GM21786 (cell line): ENCODE measurements around the gene ITGA6.

Experiments used
- ATAC-seq: cut with Tn5 transposase; IDR thresholded peaks from one replicate; pipeline ENCODE4 v1.9.1; 2021; ENCODE audit not compliant: unreplicated experiment

Gene ITGA6

DNA sequence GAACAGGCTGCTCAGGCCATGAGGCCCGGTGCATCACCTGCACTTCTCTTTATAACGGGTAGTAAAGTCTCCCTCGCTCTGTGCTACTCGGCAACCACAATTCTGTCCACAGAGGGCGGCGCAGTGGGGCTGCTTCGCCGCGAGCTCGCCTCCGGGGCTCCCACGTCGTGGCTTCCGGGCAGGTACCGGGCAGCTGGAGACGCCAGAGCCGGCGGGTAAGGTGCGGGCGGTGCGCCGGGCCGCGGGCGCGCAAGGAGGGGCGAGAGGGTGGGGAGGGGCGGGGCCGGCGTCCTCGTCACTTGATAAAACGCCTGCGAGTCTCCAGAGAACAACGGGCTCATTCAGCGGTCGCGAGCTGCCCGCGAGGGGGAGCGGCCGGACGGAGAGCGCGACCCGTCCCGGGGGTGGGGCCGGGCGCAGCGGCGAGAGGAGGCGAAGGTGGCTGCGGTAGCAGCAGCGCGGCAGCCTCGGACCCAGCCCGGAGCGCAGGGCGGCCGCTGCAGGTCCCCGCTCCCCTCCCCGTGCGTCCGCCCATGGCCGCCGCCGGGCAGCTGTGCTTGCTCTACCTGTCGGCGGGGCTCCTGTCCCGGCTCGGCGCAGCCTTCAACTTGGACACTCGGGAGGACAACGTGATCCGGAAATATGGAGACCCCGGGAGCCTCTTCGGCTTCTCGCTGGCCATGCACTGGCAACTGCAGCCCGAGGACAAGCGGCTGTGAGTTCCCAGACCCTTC is at the start of gene ITGA6:
Gene ITGA6 (plus strand): TSS at position 331 of the 734 bp plus-strand sequence.
- no peak for ATAC-seq

DNA sequence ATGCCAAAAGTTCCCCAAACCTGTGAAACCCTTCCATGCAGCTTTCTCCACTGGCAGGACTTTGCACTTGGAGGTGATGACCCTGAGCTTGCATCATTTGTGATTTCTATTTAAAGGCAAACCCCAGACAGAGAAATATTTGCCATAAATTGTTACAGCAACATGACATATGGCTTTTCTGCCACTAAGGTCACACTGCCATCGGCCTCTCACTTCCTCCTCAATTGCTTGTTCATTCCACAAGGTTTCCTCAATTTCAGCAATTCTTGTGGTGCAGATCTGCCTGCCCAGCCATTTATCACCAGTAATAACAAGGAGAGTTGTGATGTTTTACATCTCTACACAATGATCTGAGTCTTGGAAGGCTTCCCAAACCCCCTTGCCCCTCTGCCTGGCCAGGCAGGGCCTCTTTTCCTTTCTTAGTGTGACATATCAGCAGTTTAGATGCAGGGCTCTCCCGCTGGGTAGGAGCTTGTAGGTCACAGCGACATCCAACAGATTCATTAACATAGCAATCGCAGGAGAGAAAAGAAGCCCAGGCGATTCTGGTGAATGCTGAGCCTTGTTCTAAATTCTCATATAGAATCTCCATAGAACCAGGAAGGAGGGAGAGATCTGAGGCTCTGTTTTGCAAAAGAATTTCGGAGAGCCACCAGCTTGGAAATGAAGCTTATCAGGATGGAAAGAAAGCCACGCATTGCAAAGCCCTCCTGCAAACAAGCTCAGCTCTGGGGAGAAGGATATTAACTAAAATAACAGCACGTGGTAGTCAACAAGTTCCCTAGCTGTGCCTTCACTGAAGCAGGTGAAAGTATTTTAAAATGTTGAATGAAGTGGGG is 46.7 kb upstream of the ITGA6 start:
- ATAC-seq, result no peak

DNA sequence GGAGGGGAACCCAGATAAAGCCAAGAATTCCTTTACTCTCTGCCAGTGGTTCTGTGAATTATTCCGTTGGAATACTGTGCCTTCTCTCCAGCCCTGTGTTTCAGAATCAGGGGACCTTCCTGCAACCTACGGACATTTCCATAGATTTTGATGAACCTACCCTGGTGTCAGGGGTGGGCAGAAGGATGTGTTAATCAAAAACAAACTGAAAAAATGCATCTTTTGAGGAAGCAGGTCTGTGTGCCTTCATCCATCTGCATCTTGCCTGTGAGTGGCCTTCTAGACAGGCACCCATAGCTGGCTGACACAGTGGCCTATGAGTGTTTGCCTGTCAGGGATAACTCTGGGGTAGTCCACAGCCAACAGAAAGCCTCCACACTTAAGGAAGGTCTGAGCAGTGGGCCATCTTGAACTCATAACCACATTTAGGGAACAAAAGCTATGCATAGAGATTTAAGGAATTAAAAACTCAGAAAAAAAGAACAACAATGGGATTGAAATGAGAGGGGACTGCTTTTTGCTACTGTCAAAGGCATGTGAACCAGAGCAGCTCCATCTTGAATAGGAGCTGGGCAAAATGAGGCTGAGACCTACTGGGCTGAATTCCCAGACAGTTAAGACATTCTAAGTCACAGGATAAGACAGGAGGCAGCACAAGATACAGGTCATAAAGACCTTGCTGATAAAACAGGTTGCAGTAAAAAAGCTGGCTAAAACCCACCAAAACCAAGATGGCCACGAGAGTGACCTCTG is 45.9 kb upstream of the ITGA6 start:
- ATAC-seq, result no peak

DNA sequence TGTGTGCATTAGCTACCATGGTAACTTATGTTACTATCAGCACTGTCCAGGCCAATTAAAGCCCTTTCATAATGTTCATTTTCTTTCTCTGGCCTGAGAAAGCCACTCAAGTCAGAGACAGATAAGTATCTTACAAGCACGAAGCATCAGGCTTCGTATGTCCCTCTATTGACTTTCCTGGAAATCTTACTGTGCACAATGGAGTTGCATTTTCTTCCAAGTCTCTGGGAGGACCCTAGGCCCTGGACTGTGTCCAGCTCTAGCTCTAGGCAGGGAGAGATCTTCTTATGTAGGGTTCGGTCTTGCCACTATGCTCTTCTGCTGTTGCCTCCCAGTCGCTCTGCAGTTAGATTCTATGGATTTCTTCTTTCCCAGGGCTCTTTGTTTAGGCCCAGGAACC is 40.0 kb upstream of the ITGA6 start:
- ATAC-seq, result no peak

DNA sequence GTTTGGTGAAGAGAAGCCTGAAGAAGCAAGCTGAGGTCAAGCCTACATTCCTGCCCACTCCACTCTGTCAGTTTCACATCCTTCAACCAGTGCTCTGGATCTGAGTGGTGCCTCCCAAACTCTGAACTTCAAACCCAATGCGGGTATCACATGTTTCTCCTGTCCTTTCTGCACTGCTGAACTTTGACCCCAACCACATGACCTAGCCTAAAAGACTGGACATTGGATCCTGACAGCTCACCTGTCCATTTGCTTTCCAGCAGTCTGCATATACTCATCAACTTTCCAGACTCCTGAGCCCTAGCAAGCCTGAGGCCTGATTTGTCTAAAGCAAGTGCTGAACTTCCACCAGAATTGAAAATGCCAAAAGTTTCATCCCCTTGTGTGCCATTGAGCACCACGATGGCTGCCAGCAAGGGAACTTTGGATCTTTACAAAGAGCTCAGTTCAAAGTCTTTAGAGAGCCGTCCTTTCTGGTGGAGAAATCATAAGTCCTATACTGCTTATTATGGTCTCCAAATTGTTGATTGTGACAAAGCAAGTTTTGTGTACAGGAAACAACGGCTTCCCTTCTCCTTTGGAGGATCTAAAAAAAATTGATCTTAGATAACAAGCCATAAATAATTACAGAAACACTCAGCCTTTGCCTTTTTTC is 37.6 kb upstream of the ITGA6 start:
- no peak for ATAC-seq

DNA sequence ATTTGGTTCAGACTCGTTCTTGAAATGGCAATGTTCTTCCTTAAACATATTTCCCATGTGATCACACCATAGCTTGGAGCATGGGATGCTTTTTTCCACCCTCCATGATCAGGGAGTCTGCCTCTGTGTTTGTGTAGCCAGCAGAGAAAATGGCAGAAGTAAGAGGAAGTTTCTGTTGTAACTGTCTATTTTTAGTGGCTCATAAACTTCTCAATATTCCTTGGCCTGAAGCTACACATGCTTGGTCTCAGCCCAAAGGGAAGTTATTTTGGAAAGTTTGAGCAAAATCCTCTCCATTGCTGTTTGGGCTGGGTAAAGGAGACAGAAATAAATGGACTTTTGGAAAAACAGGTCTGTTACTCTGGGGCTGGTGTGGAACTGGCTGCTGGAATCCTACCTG is 33.4 kb upstream of the ITGA6 start:
- no peak for ATAC-seq

DNA sequence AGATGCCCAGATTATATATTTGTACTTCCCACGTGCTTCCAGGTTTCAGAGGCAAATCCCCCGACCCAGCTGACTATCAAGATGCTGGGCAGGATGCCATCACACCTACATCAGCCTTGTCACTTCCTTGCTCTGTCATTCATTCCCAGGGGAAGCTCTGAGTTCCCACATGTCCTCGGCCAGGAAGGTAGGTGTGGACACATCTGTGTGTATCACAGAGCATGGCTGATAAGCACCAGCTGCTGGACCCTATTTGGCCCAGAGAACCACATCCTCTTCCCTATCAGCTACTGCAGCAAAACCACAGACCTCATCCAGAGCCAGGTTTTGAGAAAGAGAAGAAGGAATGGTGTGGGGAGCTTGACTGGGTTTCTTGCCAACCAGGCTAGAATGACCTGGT is 31.9 kb upstream of the ITGA6 start:
- no peak for ATAC-seq

DNA sequence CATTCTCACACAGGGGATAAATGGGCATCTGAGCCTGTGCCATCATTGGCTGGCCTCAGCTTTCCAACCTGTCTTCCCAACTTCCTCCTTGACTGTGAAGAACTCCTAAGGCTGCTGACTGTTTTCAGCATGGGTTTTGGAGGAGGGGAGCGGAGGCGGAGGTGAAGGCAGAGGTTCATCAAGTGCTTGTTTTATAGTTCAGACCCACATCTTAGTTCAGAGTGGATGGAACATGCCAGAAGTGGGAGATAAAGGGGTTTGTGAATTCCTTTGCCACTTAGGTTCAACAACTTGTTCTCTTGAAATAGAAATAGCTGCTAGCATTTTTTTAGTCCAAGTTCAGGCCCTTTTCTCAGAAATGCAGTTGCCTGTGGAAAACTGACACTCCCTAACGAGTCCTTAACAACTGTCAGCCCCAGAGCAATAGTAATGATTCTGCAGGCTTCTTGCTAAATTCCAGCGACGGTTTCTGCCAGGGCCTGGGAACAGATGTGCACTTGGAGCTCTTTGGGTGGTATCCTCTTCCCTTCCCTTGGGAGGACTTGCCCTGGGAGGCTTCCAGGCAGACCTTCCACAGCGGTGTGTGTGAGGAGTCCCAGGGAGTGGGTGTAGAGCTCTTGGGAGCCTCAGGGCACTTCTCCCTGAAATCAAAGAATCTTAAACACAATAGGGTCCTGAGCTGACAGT is 30.1 kb upstream of the ITGA6 start:
- no peak for ATAC-seq

DNA sequence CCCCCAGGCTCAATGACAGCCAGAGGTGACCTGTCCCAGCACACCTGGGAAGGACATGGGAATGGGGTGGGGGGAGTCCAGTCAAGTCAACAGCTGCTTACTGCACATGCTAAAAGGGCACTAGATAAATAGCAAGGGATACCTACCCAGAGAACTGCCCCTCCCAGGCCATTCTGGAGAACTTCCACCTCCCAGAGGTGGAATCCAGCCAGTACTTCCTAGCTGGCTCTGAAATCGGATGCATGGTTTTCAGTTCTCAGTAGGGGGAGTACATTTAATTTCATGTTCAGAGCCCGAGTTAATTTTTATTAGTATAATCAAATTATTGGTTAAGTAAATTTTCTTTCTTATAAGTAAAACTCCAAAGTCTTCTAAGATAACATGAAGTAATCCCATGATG is 28.9 kb upstream of the ITGA6 start:
- no peak for ATAC-seq

DNA sequence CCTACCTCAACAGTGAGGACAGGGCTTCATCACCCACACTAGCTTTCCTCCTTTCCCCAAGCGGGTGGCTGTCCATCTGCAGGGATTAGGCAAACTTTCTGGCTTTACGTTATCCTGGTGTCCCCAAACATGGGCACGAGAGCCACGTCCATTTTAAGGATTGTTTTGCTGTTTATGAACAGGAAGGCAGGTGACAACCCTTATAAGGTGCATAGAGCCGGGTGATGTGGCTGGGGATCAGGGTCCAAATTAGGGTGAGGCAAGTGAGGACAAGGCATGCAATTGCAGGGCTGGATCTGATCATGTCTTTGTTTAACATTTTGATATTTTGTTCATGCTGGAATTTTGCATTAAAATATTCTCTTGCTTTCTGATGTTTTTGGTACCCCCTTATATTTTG is 27.6 kb upstream of the ITGA6 start:
- no peak for ATAC-seq

DNA sequence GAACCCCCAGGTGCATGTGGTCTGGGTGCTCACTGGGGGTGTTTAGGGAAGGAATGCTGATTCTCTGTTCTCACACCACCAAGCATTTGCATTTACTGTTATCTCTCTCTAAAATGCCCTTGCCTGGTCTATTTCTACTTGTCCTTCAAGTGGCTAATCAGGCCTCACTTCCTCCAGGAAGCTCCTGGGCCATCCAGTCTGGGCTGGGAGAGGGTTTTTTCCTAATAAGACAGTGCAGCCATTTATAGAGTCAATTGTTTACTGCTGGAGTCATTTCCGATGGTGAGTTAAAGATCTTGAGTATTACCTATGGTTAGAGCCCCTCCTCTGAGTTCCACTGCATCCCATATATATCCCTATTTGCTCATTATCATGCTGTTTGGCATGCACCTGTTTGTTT is 25.2 kb upstream of the ITGA6 start:
- ATAC-seq, result no peak

DNA sequence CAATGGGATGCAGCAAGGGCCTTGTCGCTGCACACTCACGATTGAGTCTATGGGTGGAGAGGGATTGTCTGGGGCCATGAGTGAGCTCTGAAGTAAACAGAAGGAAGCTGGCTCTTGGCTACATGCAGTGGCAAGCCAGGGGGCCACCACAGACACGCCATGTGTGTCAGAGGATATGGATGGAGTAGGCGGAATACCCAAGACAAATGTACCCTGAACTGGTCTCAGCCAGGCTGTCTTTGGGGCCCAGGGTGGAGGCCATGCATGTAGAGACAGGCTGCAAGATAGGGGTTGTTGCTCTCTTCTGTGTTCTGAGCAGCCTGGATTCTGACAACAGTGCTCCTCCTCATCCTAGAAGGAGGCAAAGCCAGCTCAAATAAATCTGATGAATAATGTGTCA is 24.0 kb upstream of the ITGA6 start:
- no peak for ATAC-seq

DNA sequence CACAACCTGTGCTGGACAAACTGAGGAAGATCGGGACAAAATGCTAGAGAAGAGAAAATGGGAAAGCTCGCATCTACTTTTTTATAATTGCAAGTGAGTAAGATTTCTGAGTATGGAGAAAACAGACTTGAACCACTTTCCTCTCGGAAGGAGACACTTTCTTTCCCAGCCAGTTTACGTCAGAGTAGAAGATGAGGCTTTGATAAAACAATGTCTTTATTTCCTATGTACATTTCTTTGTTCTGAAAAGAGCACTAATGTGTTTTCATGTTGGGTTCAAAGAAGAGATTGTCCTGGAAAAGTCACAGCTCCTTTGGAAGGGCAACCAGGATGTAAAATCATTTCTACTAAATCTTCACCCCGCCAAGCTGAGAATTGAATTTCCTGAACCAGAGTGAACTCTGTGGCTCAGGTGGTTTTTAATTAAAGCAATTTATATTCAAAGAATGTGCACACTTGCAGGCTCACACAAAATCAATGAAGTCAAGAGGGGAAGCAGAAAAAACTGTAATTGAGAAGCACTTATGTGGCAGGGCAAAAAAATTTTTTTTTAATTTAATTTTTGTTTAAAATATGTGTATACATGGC is 23.4 kb upstream of the ITGA6 start:
- ATAC-seq, result no peak

DNA sequence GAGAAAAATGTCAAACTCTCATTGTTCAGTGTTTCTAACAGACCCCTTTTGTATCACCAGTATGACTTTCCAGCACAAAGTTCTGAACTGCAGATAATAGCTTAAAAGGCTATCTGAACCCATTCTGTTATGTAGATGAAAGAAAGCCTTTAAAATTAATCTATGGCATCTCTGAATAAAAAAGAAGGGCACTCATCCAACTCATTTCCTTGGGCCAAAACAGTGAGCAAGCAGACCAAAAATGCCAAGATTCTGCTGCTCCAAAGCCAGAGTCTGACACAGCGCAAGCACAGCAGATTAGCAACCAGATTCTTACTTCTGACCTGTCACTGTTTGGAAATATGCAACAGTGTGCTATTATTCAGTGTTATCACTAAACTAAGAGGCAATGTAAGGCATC is 22.6 kb upstream of the ITGA6 start:
- ATAC-seq, result no peak

DNA sequence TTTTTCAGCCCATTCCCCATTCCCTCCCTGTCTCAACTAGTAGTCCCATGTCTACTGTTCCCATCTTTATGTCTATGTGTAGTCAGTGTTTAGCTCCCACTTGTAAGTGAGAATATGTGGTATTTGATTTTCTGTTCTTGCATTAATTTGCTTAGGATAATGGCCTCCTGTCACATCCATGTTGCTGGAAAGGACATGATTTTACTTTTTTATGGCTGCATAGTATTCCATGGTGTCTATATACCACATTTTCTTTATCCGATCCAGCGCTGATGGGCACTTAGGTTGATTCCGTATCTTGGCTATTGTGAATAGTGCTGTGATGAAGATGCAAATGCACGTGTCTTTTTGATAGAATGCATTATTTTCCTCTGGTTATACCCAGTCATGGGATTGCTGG is 21.7 kb upstream of the ITGA6 start:
- ATAC-seq, result no peak

DNA sequence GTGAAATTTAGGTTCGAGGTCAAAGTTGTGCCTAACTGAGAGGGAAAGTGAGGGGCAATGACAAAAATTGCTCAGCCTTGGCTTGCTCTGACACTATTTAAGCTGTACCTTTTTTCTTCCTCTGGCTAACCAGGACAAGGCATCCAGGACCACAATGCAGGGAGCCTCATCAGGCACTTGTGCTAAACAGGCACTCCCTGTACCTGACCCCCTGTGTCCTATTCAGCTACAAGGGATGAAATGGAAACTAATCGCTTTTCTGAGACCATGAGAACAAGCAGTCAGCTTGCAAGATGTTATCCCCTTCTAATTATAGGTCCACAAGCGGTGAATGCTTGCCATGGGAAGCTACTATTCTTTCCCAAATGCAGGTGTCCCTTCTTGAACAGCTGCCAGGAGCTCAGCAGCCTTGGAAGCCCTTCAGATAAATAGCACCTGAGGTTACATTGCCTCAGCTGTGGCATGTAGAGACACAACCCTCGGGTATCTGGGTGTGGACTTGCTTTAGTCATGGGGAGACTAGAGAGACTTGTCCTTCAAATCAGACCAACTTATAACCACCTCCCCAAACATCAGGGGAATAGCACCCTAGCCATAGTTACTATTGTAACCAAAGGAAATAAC is 19.1 kb upstream of the ITGA6 start:
- no peak for ATAC-seq

DNA sequence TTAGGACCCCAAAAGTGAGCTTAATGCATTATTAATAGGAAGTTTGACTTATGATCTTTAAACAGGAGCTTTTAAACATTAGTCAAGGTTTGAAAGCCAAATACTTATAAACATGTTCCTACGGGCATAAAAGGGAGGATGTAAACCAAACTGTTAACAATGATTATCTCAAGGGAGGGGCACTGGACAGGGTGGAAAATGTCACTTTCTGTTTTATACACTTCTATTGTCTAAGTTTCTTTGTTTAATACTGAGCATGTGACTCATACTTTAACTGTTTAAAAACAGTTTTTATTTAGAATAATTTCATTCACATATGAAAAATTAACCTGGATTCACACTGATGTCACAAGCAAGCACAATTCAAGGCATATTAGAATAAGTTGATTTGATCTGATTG is 18.3 kb upstream of the ITGA6 start:
- no peak for ATAC-seq

DNA sequence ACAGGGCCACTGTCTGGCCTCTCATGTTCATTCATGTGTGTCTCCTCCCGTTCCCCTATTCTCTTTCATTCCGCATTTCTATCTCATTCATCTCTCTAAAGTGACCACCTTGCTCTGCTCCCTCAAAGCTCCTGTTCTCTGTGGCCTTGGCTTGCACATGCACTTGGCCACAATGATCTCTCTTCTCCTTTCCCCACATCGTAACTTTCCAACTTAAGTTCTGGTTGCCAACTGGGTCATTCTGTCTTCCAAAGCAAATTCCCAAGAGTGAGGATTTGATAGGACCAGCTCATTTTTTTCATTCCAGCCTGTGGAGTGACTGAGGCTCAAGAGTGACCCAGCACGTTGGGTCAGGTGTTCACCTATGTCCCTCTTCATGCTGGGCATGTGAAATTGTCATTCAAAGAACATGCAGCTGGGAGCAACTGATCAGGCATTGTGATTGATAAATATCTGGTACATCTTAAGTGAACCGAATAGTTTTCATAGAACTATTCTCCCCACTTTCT is 14.3 kb upstream of the ITGA6 start:
- no peak for ATAC-seq

DNA sequence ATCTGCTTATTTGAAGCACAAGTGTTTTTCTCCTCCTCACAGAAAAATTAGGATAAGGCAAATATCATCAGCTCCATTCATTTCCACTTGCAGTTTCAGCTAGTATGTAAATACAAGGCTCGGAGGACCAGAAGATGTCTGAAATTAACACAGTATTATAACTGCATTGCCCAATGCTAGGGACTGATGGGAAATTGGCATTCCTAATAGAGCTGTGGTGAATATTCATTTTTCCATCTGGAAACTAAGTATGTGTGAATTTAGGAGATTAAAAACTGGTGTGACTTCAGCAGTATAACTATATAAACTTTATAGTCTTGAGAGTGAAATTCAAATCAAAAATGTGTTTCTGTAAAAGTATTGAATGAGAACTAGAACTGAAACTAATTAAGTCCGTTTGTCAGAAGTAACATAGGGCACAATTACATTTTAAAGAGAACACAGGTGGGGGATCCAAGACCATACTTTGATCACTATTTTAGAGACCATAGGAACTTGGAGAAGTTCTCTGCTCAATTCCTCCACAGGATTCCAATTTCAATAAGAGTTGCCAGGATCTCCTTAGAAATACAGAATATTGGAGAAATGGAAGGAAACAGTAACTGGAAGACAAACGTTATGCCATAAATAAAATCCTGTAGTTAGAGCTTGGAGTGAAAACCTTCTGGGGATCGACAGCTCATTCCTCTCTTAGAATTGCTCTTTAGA is 12.1 kb upstream of the ITGA6 start:
- no peak for ATAC-seq
